GM12878 (cell line): ENCODE measurements around the gene RRP15. TPM values are rescaled to one million over a fixed set of nuclear protein-coding genes. Genes with fewer than 3 reads are reported as not detected.

Experiments
- ATAC-seq: fragments of 200-7000 bp; cut with Tn5 transposase; 3 replicates; pipeline ENCODE4 v1.9.1; 2020; ENCODE audit warnings: mild to moderate bottlenecking, moderate library complexity
- BruUV-seq: library from RNA; stranded (reverse); fragments of 400-500 nt; replicated peaks from 2 replicates; lab custom pipeline; 2021; lab: Mats Ljungman, UMichigan
- CTCF ChIA-PET: fragments of 300-600 bp; sonication (Branson Sonifier 250); formaldehyde crosslinking; extraction: SDS; loops from one replicate; lab custom pipeline; 2021; ENCODE audit warnings: inconsistent platforms; lab: Yijun Ruan, JAX
- POLR2A ChIA-PET: fragments of 350-600 bp; formaldehyde crosslinking; extraction: SDS; loops from one replicate; lab custom pipeline; 2021; ENCODE audit warnings: inconsistent platforms; lab: Charles Lee
- RAD21 ChIA-PET: fragments of 300-600 bp; sonication (Branson Sonifier 250); formaldehyde crosslinking; loops from one replicate; lab custom pipeline; 2023; ENCODE audit warnings: antibody characterized with exemption; ENCODE audit not compliant: unreplicated experiment; lab: Charles Lee
- SMC1A ChIA-PET: fragments of 300-600 bp; sonication (Branson Sonifier 250); formaldehyde crosslinking; loops from one replicate; lab custom pipeline; 2023; ENCODE audit not compliant: unreplicated experiment, uncharacterized antibody; lab: Charles Lee
- DNase-seq: peaks from one replicate; pipeline ENCODE4 v3.0.0-alpha.2; 2011; ENCODE audit warnings: low read depth, low spot score
- FAIRE-seq: peaks from 3 replicates; lab custom pipeline; 2011; peaks lifted over from hg19 to GRCh38; lab: Jason Lieb, UNC
- H2AFZ ChIP-seq: 2 replicates; pipeline ENCODE4 v1.6.0; 2011; ENCODE audit warnings: low read depth, low read length, control low read depth; ENCODE audit not compliant: control insufficient read depth
- H3K27ac ChIP-seq: 2 replicates; pipeline ENCODE4 v1.5.1; 2011; ENCODE audit warnings: control low read depth; ENCODE audit not compliant: control insufficient read depth, insufficient read depth
- H3K27me3 ChIP-seq, 2 experiments: replicated peaks in 1 of 2; 2 replicates each; pipeline versions ENCODE4 v1.6.0 to v1.6.1; 2011; ENCODE audit warnings: low read length in 1 of 2; ENCODE audit not compliant: control insufficient read depth in 2 of 2, insufficient read depth in 2 of 2
- H3K36me3 ChIP-seq, 2 experiments: 2 replicates each; pipeline ENCODE4 v1.5.1; 2011; ENCODE audit warnings: low read length in 1 of 2; ENCODE audit not compliant: control insufficient read depth in 2 of 2, insufficient read depth in 2 of 2
- H3K4me1 ChIP-seq: 2 replicates; pipeline ENCODE4 v1.6.1; 2011; ENCODE audit warnings: mild to moderate bottlenecking, low read length, moderate library complexity, mixed read lengths; ENCODE audit not compliant: control insufficient read depth, insufficient read depth
- H3K4me2 ChIP-seq: 2 replicates; pipeline ENCODE4 v1.6.0; 2011; ENCODE audit warnings: control low read depth; ENCODE audit not compliant: control insufficient read depth, insufficient read depth
- H3K4me3 ChIP-seq: fragments of 200-600 bp; sonication (generic); 2 replicates; pipeline ENCODE4 v1.5.1; 2016
- H3K79me2 ChIP-seq: 2 replicates; pipeline ENCODE4 v1.6.0; 2011; ENCODE audit warnings: low read length; ENCODE audit not compliant: control insufficient read depth, insufficient read depth
- H3K9ac ChIP-seq: 2 replicates; pipeline ENCODE4 v1.8.0; 2011; ENCODE audit warnings: low read length, control low read depth, mixed read lengths; ENCODE audit not compliant: control insufficient read depth, insufficient read depth
- H3K9me3 ChIP-seq: replicated peaks from 3 replicates; pipeline ENCODE4 v1.5.1; 2011; ENCODE audit warnings: mild to moderate bottlenecking, low read length; ENCODE audit not compliant: control insufficient read depth, insufficient read depth
- H4K20me1 ChIP-seq: 2 replicates; pipeline ENCODE4 v1.6.0; 2011; ENCODE audit not compliant: control insufficient read depth, insufficient read depth
- BMI1 ChIP-seq: fragments of 450-650 bp; IDR thresholded peaks from 2 replicates; pipeline ENCODE4 v1.6.1; 2016; ENCODE audit warnings: mild to moderate bottlenecking, moderate library complexity, borderline replicate concordance
- CHD2 ChIP-seq: IDR thresholded peaks from 2 replicates; pipeline ENCODE4 v1.6.1; 2011; ENCODE audit warnings: low read depth, low read length, improper control_type of control experiment, borderline replicate concordance
- EED ChIP-seq: sonication (generic); IDR thresholded peaks from 2 replicates; pipeline ENCODE4 v1.6.1; 2016; ENCODE audit warnings: antibody characterized with exemption, low read depth
- IKZF1 ChIP-seq: fragments of 450-650 bp; conservative IDR thresholded peaks from 2 replicates; pipeline ENCODE4 v1.6.1; 2017; ENCODE audit warnings: antibody characterized with exemption, mild to moderate bottlenecking
- KDM1A ChIP-seq: fragments of 200-600 bp; sonication (generic); IDR thresholded peaks from 2 replicates; pipeline ENCODE4 v1.6.1; 2016; ENCODE audit warnings: borderline replicate concordance
- NFXL1 ChIP-seq: fragments of 450-650 bp; IDR thresholded peaks from 2 replicates; pipeline ENCODE4 v1.6.1; 2017; ENCODE audit warnings: antibody characterized with exemption, mild to moderate bottlenecking, borderline replicate concordance
- RAD21 ChIP-seq: IDR thresholded peaks from 2 replicates; pipeline ENCODE4 v1.6.1; 2011; ENCODE audit warnings: mild to moderate bottlenecking, low read depth, low read length, moderate library complexity; ENCODE audit not compliant: insufficient read depth
- RUNX3 ChIP-seq: IDR thresholded peaks from 2 replicates; pipeline ENCODE4 v1.6.1; 2012; ENCODE audit warnings: low read length, inconsistent platforms
- STAT1 ChIP-seq: fragments of 450-650 bp; conservative IDR thresholded peaks from 2 replicates; pipeline ENCODE4 v1.6.1; 2014; ENCODE audit warnings: antibody characterized with exemption, mild to moderate bottlenecking
- TARDBP ChIP-seq: IDR thresholded peaks from 2 replicates; pipeline ENCODE4 v1.6.1; 2016; ENCODE audit warnings: borderline replicate concordance
- TCF3 ChIP-seq: IDR thresholded peaks from 2 replicates; pipeline ENCODE4 v1.6.1; 2012; ENCODE audit warnings: low read depth, mild to moderate bottlenecking, low read length, borderline replicate concordance; ENCODE audit not compliant: insufficient read depth
- WGBS: methylation state at CpG from one replicate; pipeline ENCODE4 v1.1.6; 2016; ENCODE audit warnings: low lambda C conversion rate; ENCODE audit not compliant: insufficient replicate concordance, insufficient coverage; ENCODE audit errors: missing lambda C conversion rate; 5-methylcytosine and 5-hydroxymethylcytosine counted together
- in situ Hi-C: fragments of 300-500 bp; cut with MboI; formaldehyde crosslinking; loops from 9 replicates; pipeline ENCODE4 v1.14.3; 2018; ENCODE audit warnings: mixed read lengths
- intact Hi-C: fragments of 100-400 bp; cut with micrococcal nuclease; formaldehyde crosslinking; loops from one replicate; pipeline ENCODE4 v1.14.2; 2022; ENCODE audit not compliant: unreplicated experiment
- polyA plus RNA-seq, 11 experiments: library from polyadenylated mRNA; depleted of rRNA in 4 of 11; unstranded in 6 of 11; stranded (reverse) in 5 of 11; fragments of >200 nt; fragmentation: Nextera tagmentation in 4 of 11; fragmentation: Illumina TruSeq in 1 of 11; extraction: Ambion mirVana in 4 of 11; extraction: Trizol in 1 of 11; gene quantifications; 1 replicate in 1 of 11; 2 replicates in 10 of 11; pipeline versions ENCODE4 v1.2.1 to v1.2.3, GENCODE V29; 2011 to 2016; ENCODE audit warnings: inconsistent platforms in 2 of 11, missing spikeins in 2 of 11, low read depth in 1 of 11
- total RNA-seq, 4 experiments: library from RNA; depleted of rRNA in 3 of 4; stranded (reverse); fragments of >200 nt in 3 of 4; fragmentation: Illumina TruSeq in 1 of 4; extraction: Trizol in 1 of 4; gene quantifications; 2 replicates each; pipeline versions ENCODE4 v1.2.1 to v1.2.3, GENCODE V29; 2013 to 2021
- TF ChIP-seq, protein P1 (sequence below): IDR thresholded peaks from 2 replicates; pipeline ENCODE4 v1.6.1; 2011; ENCODE audit warnings: borderline replicate concordance, low read depth, mild to moderate bottlenecking, moderate library complexity, low read length; ENCODE audit not compliant: insufficient read depth, poor library complexity, severe bottlenecking
- TF ChIP-seq, protein P2 (sequence below): fragments of 450-650 bp; IDR thresholded peaks from 2 replicates; pipeline ENCODE4 v1.6.1; 2018; ENCODE audit warnings: mild to moderate bottlenecking, low read depth, moderate library complexity; ENCODE audit not compliant: partially characterized antibody

RRP15 gene
- total and polyA plus RNA-seq, 10 of the 15 experiments (the other 5 are each of a cell fraction or from before 2014, with no cell fraction given): 5.6 to 37.8 (median 19.1) TPM

DNA sequence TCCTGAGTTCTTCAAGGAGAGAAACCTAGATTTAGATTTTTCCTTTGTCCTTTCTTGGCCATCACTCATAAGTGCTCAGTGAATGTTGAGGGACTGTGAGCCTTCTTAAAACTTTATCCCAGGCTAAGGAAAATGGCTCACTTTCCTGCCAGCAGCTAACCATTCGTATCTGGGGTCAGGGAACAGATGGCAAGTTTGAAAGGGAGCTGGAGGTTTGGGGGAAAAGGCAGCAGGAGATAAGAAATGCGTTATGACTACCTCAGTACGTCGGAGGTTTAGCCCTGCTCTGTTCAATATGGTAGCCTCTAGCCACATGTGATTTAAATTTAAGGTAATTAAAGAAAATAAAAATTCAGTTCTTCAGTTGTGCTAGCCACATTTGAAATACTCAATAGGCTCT lies 13.3 kb downstream of the RRP15 start:
- Histone ChIP-seq H2AFZ (no peak overlapping the region), H3K4me3 (no peak overlapping the region), H3K79me2 (no peaks in the 10 kb centered on the region; the same call in 1 of the 2 replicates), H3K9me3 (no peaks in the 10 kb centered on the region), H3K36me3 (peaks cover 0 to 9% of the 10 kb centered on the region in 2 experiments; a peak in 1 of 4 replicates), H3K4me1 (no peaks in the 10 kb centered on the region), H3K4me2 (no peak overlapping the region), H3K27ac (no peak overlapping the region), H4K20me1 (no peaks in the 10 kb centered on the region), H3K27me3 (no peaks in the 10 kb centered on the region), H3K9ac (no peak overlapping the region)
- in situ Hi-C loops: no loop called here
- no peak for TF ChIP-seq TCF3
- no peak for TF ChIP-seq KDM1A
- TF ChIP-seq, protein P1, sequence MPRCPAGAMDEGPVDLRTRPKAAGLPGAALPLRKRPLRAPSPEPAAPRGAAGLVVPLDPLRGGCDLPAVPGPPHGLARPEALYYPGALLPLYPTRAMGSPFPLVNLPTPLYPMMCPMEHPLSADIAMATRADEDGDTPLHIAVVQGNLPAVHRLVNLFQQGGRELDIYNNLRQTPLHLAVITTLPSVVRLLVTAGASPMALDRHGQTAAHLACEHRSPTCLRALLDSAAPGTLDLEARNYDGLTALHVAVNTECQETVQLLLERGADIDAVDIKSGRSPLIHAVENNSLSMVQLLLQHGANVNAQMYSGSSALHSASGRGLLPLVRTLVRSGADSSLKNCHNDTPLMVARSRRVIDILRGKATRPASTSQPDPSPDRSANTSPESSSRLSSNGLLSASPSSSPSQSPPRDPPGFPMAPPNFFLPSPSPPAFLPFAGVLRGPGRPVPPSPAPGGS: no peak
- CTCF ChIA-PET: interaction anchor here (0.9 to 2.3 kb wide), 4 partner anchors 9 to 32 kb away, joined by 3 to 6 read pairs (median 4); partner anchors contain the start of gene RRP15
- POLR2A ChIA-PET: no interaction called here
- WGBS: 94% methylated on average over 4 of the region's 4 CpGs
- RAD21 ChIA-PET: no interaction called here
- SMC1A ChIA-PET: interaction anchor here (1.5 kb wide), 1 partner anchor 13 kb away, joined by 3 read pairs; no protein-coding TSS in a partner anchor
- no peak for ATAC-seq
- no peak for FAIRE-seq
- intact Hi-C loops: no loop called here
- BruUV-seq: no TSS peak
- DNase-seq: no peak

DNA sequence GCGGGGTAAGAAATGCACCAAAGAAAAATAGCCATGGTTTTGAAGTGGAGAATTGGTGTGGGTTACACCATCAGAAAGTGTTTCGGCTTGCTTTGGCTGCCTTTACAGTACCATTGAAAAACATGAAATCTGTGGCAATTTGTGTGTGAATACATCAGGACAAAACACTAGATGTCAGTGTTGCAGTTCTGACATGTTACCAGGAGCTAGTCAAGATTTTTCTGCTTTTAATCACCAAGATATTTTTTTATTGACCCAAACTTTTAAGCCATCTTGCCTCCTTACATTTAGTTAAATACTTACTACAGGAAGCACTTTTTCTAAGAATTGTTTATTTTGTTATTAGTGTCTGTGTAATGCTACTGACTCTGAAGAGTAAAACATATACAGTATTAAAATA lies 14.3 kb downstream of the RRP15 start:
- Histone ChIP-seq H3K4me3 (no peak overlapping the region), H3K4me1 (no peaks in the 10 kb centered on the region), H3K4me2 (no peak overlapping the region), H3K27ac (no peak overlapping the region), H3K9ac (no peak overlapping the region), H3K9me3 (no peaks in the 10 kb centered on the region), H3K79me2 (no peaks in the 10 kb centered on the region; the same call in 1 of the 2 replicates), H2AFZ (no peak overlapping the region), H4K20me1 (no peaks in the 10 kb centered on the region), H3K27me3 (no peaks in the 10 kb centered on the region), H3K36me3 (peaks cover 0 to 4% of the 10 kb centered on the region in 2 experiments; a peak in 1 of 4 replicates)
- in situ Hi-C loops (no loop called here), intact Hi-C loops (no loop called here)
- FAIRE-seq (no peak), ATAC-seq (peak; percentile 73), DNase-seq (no peak)
- RAD21 ChIA-PET: interaction anchor here (1.0 kb wide), 1 partner anchor 22 kb away, joined by 3 read pairs; no protein-coding TSS in a partner anchor
- WGBS: 94% methylated on average over 2 of the region's 2 CpGs
- CTCF ChIA-PET: interaction anchor here (0.8 to 2.3 kb wide), 7 partner anchors 9 to 220 kb away, joined by 3 to 6 read pairs (median 3); partner anchors contain the start of gene RRP15
- BruUV-seq: no TSS peak
- SMC1A ChIA-PET: interaction anchor here (1.0 to 1.5 kb wide), 2 partner anchors 14 to 28 kb away, joined by 3 read pairs; no protein-coding TSS in a partner anchor
- POLR2A ChIA-PET: interaction anchor here (1.6 kb wide), 1 partner anchor 14 kb away, joined by 7 read pairs; the partner anchor contains the start of gene RRP15
- no peak for TF ChIP-seq BMI1
- no peak for TF ChIP-seq CHD2
- TF ChIP-seq TARDBP: no peak
- TF ChIP-seq EED: no peak
- no peak for TF ChIP-seq STAT1
- no peak for TF ChIP-seq RUNX3
- TF ChIP-seq RAD21: peak; percentile 43
- TF ChIP-seq NFXL1: no peak
- TF ChIP-seq, protein P2, sequence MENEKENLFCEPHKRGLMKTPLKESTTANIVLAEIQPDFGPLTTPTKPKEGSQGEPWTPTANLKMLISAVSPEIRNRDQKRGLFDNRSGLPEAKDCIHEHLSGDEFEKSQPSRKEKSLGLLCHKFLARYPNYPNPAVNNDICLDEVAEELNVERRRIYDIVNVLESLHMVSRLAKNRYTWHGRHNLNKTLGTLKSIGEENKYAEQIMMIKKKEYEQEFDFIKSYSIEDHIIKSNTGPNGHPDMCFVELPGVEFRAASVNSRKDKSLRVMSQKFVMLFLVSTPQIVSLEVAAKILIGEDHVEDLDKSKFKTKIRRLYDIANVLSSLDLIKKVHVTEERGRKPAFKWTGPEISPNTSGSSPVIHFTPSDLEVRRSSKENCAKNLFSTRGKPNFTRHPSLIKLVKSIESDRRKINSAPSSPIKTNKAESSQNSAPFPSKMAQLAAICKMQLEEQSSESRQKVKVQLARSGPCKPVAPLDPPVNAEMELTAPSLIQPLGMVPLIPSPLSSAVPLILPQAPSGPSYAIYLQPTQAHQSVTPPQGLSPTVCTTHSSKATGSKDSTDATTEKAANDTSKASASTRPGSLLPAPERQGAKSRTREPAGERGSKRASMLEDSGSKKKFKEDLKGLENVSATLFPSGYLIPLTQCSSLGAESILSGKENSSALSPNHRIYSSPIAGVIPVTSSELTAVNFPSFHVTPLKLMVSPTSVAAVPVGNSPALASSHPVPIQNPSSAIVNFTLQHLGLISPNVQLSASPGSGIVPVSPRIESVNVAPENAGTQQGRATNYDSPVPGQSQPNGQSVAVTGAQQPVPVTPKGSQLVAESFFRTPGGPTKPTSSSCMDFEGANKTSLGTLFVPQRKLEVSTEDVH: no peak
- TF ChIP-seq IKZF1: no peak
